ENCODE measurements around the gene RCVRN. TPM values are rescaled to one million over a fixed set of nuclear protein-coding genes. Genes with fewer than 3 reads are reported as not detected.
A peak's percentile ranks its signal among the peaks of the same experiment; 100 is the strongest.

Gene RCVRN
- total RNA-seq, 1 experiment from 2014 or later, result not detected

- no peaks in the 10 kb centered on the region for H3K36me3 Mint-ChIP-seq (ENCODE audit: insufficient read depth in 1 of 3, low read depth in 3 of 3)
- no peaks in the 10 kb centered on the region for H3K23me2 ChIP-seq (ENCODE audit: insufficient read length, low read depth, low read length, poor library complexity, severe bottlenecking)
- no peak overlapping the region for H2BK20ac ChIP-seq (ENCODE audit: low read depth, low read length, poor library complexity, severe bottlenecking)
- no peak overlapping the region for H2BK12ac ChIP-seq (ENCODE audit: insufficient read length, low read depth, low read length)
- H3K27ac Mint-ChIP-seq, result 0 out of 7 replicates have a peak overlapping the region, but pooled peaks of 1 of the 3 experiments have one; percentile 69
- no peak overlapping the region for H3K14ac ChIP-seq (ENCODE audit: insufficient read depth, low read length)
- H3K27ac ChIP-seq (ENCODE audit: insufficient read length, low read depth, low read length), result no peak overlapping the region
- H3K4me3 Mint-ChIP-seq, result no peak overlapping the region
- no peaks in the 10 kb centered on the region for H3K79me1 ChIP-seq (ENCODE audit: insufficient read depth, low read depth, low read length, poor library complexity, severe bottlenecking)
- no peak overlapping the region for H2BK15ac ChIP-seq (ENCODE audit: low read depth, low read length)
- H3K4me1 ChIP-seq (ENCODE audit: insufficient read depth, low read length), result no peaks in the 10 kb centered on the region
- no peaks in the 10 kb centered on the region; the same call in 1 of the 2 replicates for H3K27me3 ChIP-seq (ENCODE audit: insufficient read depth, low read length)
- peaks cover 5 to 19% of the 10 kb centered on the region in 2 experiments; a peak in 3 of 4 replicates for H3K4me1 Mint-ChIP-seq
- H3K9me3 ChIP-seq (ENCODE audit: control insufficient read depth, low read depth, low read length), result no peaks in the 10 kb centered on the region
- no peak overlapping the region for H3T11ph ChIP-seq (ENCODE audit: low read length)
- H2AFZ ChIP-seq (ENCODE audit: low read length), result no peak overlapping the region
- H2BK120ac ChIP-seq (ENCODE audit: low read depth, low read length, poor library complexity, severe bottlenecking), result no peak overlapping the region
- no peaks in the 10 kb centered on the region for H4K20me1 ChIP-seq (ENCODE audit: control insufficient read depth, insufficient read depth, insufficient read length)
- H3K9me3 Mint-ChIP-seq, result no peaks in the 10 kb centered on the region
- no peak overlapping the region for H4K5ac ChIP-seq (ENCODE audit: insufficient read length, low read depth, low read length)
- no peak overlapping the region for H4K91ac ChIP-seq (ENCODE audit: insufficient read length, low read depth, low read length)
- no peak overlapping the region for H2AK5ac ChIP-seq (ENCODE audit: insufficient read length, low read length)
- H3K18ac ChIP-seq (ENCODE audit: insufficient read length, low read depth, low read length), result no peak overlapping the region
- no peak overlapping the region for H4K8ac ChIP-seq (replicated peaks; ENCODE audit: insufficient read length, low read depth, low read length)
- no peak for TF ChIP-seq CTCF (conservative IDR thresholded peaks at IDR 0.05)
- H3K56ac ChIP-seq (ENCODE audit: insufficient read length, low read depth, low read length), result no peak overlapping the region
- H3K4me2 ChIP-seq (ENCODE audit: insufficient read depth, insufficient read length, low read length), result no peak overlapping the region
- H3K4ac ChIP-seq (ENCODE audit: low read depth, low read length), result no peak overlapping the region
- no peak overlapping the region for H2BK5ac ChIP-seq (ENCODE audit: insufficient read length, low read length)
- no peaks in the 10 kb centered on the region for H3K79me2 ChIP-seq (ENCODE audit: insufficient read depth, low read length)
- DNase-seq, result no peak
- H3K27me3 Mint-ChIP-seq (ENCODE audit: low read depth), result peaks cover 11% of the 10 kb centered on the region
- H3K23ac ChIP-seq (ENCODE audit: insufficient read length, low read depth, low read length), result no peak overlapping the region
- no peak overlapping the region for H3K9ac ChIP-seq (ENCODE audit: extremely low read depth, insufficient read length, low read length)
Observed at GRCh38 chr17:9895923-9896322, 9.1 kb downstream of the RCVRN start.

Measured in H9 (cell line).